NOMO-1 (cell line): ENCODE results near the gene ATP8B3.

Source experiments
- DNase-seq, 2 experiments: peaks; one replicate each; lab custom pipeline; 2025; ENCODE audit not compliant: unreplicated experiment in 2 of 2; lab: John Stamatoyannopoulos, UW

ATP8B3 gene

GRCh38 chr19:1851654-1852580 is 39.8 kb upstream of the ATP8B3 start:
- no peak for DNase-seq

GRCh38 chr19:1850809-1851653 is 39.0 kb upstream of the ATP8B3 start:
- DNase-seq, result no peak

- no peak for DNase-seq
Measured at GRCh38 chr19:1849886-1850398, 37.9 kb upstream of the ATP8B3 start.

- no peak for DNase-seq
Measured at GRCh38 chr19:1849132-1849474, 37.0 kb upstream of the ATP8B3 start.

- peak; percentile 91 to 96 for DNase-seq
Measured at GRCh38 chr19:1848399-1849131, 36.5 kb upstream of the ATP8B3 start, which contains the start of gene REXO1. REXO1 (minus strand) TSS chr19:1848483; CDS start chr19:1848358, 125 bp downstream.

GRCh38 chr19:1847684-1848398 is 35.8 kb upstream of the ATP8B3 start:
- DNase-seq, result peak; percentile 26 to 30

GRCh38 chr19:1847348-1847683 is 35.2 kb upstream of the ATP8B3 start:
- no peak for DNase-seq

- no peak for DNase-seq
Measured at GRCh38 chr19:1846517-1847204, 34.6 kb upstream of the ATP8B3 start.

GRCh38 chr19:1845642-1846041 is 33.6 kb upstream of the ATP8B3 start:
- DNase-seq, result no peak

- no peak for DNase-seq
Measured at GRCh38 chr19:1845125-1845515, 33.0 kb upstream of the ATP8B3 start.

- DNase-seq, result no peak
Measured at GRCh38 chr19:1844513-1845124, 32.5 kb upstream of the ATP8B3 start.

GRCh38 chr19:1843646-1844394 is 31.7 kb upstream of the ATP8B3 start:
- no peak for DNase-seq

- no peak for DNase-seq
Measured at GRCh38 chr19:1843116-1843515, 31.0 kb upstream of the ATP8B3 start.

GRCh38 chr19:1841209-1841924 is 29.3 kb upstream of the ATP8B3 start:
- no peak for DNase-seq

- no peak for DNase-seq
Measured at GRCh38 chr19:1840541-1841115, 28.6 kb upstream of the ATP8B3 start.

GRCh38 chr19:1839658-1840540 is 27.8 kb upstream of the ATP8B3 start:
- no peak for DNase-seq
